ENCODE data around the gene RASAL2. TPM values are rescaled to one million over a fixed set of nuclear protein-coding genes. Genes with fewer than 3 reads are reported as not detected.

The RASAL2 gene
- total RNA-seq, 1 experiment from 2014 or later = 56.9 TPM

DNA sequence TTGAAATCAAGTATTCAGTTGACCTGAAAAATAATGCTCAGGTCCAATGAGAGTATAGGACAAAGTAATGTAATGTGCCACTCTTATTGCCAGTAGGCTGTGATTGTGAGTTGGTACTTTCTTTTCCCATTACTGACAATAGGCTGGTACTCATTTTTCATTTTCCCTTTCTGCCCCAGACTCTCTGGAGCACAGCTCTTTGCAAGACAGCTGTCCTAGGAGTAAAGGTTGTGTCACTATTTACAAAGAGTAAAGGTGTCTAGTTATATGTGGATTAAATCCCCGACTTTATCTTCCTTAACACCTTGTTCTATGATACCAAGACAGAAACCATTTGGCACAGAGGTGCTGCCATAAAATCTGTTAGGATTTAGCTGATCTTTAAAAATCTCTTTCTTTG is 32.3 kb upstream of the RASAL2 start:
- CTCF ChIA-PET = interaction anchor here (0.6 to 8.2 kb wide), 20 partner anchors 9 to 1131 kb away, joined by 3 to 85 read pairs (median 4); partner anchors contain the start of gene RASAL2
- no peaks in the 10 kb centered on the region for H3K36me3 Mint-ChIP-seq (ENCODE audit: insufficient read depth, unreplicated experiment)
- POLR2A ChIA-PET = interaction anchor here (0.7 to 1.8 kb wide), 10 partner anchors 8 to 220 kb away, joined by 3 to 10 read pairs (median 4); no protein-coding TSS in a partner anchor
- H3K9me3 Mint-ChIP-seq (ENCODE audit: unreplicated experiment) = no peaks in the 10 kb centered on the region
- H3K27ac Mint-ChIP-seq (ENCODE audit: low read depth, unreplicated experiment) = peak overlapping the region; percentile 77
- no peak overlapping the region for H3K4me3 Mint-ChIP-seq (ENCODE audit: unreplicated experiment)
- no TSS peak for BruUV-seq (replicated peaks)
- H3K4me1 Mint-ChIP-seq (ENCODE audit: insufficient read depth, unreplicated experiment) = peaks cover 30% of the 10 kb centered on the region
- TF ChIP-seq, protein P1, sequence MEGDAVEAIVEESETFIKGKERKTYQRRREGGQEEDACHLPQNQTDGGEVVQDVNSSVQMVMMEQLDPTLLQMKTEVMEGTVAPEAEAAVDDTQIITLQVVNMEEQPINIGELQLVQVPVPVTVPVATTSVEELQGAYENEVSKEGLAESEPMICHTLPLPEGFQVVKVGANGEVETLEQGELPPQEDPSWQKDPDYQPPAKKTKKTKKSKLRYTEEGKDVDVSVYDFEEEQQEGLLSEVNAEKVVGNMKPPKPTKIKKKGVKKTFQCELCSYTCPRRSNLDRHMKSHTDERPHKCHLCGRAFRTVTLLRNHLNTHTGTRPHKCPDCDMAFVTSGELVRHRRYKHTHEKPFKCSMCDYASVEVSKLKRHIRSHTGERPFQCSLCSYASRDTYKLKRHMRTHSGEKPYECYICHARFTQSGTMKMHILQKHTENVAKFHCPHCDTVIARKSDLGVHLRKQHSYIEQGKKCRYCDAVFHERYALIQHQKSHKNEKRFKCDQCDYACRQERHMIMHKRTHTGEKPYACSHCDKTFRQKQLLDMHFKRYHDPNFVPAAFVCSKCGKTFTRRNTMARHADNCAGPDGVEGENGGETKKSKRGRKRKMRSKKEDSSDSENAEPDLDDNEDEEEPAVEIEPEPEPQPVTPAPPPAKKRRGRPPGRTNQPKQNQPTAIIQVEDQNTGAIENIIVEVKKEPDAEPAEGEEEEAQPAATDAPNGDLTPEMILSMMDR (IDR thresholded peaks at IDR 0.05; ENCODE audit: unreplicated experiment) = no peak
- DNase-seq (ENCODE audit: unreplicated experiment) = no peak
- no peaks in the 10 kb centered on the region for H3K27me3 Mint-ChIP-seq (ENCODE audit: insufficient read depth, unreplicated experiment)
- intact Hi-C loops (cut with micrococcal nuclease) = no loop called here

DNA sequence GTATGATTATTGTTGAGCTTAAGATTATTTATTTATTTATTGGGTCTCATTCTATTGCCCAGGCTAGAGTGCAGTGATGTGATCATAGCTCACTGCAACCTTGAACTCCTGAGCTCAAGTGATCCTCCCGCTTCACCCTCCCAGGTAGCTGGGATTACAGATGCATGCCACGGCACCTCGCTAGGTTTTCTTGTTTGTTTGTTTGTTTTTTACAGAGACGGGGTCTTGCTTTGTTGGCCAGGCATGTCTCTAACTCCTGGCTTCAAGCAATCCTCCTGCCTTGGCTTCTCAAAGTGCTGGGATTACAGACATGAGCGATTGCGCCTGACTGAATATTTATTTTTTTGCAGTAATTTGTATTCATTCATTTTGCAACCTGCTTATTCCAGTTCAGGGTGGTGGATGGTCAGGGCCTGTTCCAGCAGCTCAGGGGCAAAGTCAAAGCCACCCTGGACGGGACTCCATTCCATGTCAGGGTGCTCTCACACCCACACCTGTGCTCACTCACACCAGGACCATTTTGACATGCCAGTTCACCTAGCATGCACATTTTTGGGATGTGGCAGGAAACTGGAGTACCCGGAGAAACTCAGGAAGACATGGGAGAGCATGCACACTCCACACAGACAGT is 29.6 kb upstream of the RASAL2 start:
- no TSS peak for BruUV-seq (replicated peaks)
- TF ChIP-seq, protein P1 (IDR thresholded peaks at IDR 0.05; ENCODE audit: unreplicated experiment) = no peak
- H3K4me1 Mint-ChIP-seq (ENCODE audit: insufficient read depth, unreplicated experiment) = peaks cover 18% of the 10 kb centered on the region
- POLR2A ChIA-PET = interaction anchor here (0.6 to 1.1 kb wide), 2 partner anchors 29 to 1954 kb away, joined by 3 read pairs; no protein-coding TSS in a partner anchor
- CTCF ChIA-PET = interaction anchor here (0.6 to 2.0 kb wide), 4 partner anchors 9 to 219 kb away, joined by 4 to 6 read pairs (median 5); no protein-coding TSS in a partner anchor
- no peaks in the 10 kb centered on the region for H3K36me3 Mint-ChIP-seq (ENCODE audit: insufficient read depth, unreplicated experiment)
- H3K27me3 Mint-ChIP-seq (ENCODE audit: insufficient read depth, unreplicated experiment) = no peaks in the 10 kb centered on the region
- H3K27ac Mint-ChIP-seq (ENCODE audit: low read depth, unreplicated experiment) = no peak overlapping the region
- no peak for DNase-seq (ENCODE audit: unreplicated experiment)
- H3K9me3 Mint-ChIP-seq (ENCODE audit: unreplicated experiment) = no peaks in the 10 kb centered on the region
- intact Hi-C loops (cut with micrococcal nuclease) = no loop called here
- no peak overlapping the region for H3K4me3 Mint-ChIP-seq (ENCODE audit: unreplicated experiment)

DNA sequence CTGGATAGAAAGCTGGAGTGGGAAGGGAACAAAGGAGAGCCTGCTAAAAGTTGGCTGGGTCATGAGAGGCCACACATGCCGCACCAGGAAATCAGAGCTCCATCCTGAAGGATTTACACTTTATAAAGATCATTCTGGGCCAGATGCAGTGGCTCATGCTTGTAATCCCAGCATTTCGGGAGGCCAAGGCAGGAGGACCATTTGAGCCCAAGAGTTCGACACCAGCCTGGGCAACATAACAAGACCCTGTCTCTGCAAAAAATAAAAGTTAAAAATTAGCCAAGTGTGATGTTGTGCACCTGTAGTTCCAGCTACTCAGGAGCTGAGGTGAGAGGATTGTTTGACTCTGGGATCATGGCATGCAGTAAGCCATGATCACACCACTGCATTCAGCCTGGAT is 28.7 kb upstream of the RASAL2 start:
- ChIA-PET POLR2A (interaction anchor here (0.7 kb wide), 1 partner anchor 207 kb away, joined by 4 read pairs; no protein-coding TSS in a partner anchor), CTCF (interaction anchor here (0.6 to 2.0 kb wide), 4 partner anchors 10 to 33 kb away, joined by 4 to 6 read pairs (median 5); no protein-coding TSS in a partner anchor)
- TF ChIP-seq, protein P1 (IDR thresholded peaks at IDR 0.05; ENCODE audit: unreplicated experiment) = no peak
- H3K9me3 Mint-ChIP-seq (ENCODE audit: unreplicated experiment) = no peaks in the 10 kb centered on the region
- no peaks in the 10 kb centered on the region for H3K36me3 Mint-ChIP-seq (ENCODE audit: insufficient read depth, unreplicated experiment)
- DNase-seq (ENCODE audit: unreplicated experiment) = no peak
- BruUV-seq (replicated peaks) = no TSS peak
- no peaks in the 10 kb centered on the region for H3K27me3 Mint-ChIP-seq (ENCODE audit: insufficient read depth, unreplicated experiment)
- peaks cover 11% of the 10 kb centered on the region for H3K4me1 Mint-ChIP-seq (ENCODE audit: insufficient read depth, unreplicated experiment)
- H3K27ac Mint-ChIP-seq (ENCODE audit: low read depth, unreplicated experiment) = no peak overlapping the region
- H3K4me3 Mint-ChIP-seq (ENCODE audit: unreplicated experiment) = no peak overlapping the region
- intact Hi-C loops (cut with micrococcal nuclease) = no loop called here

DNA sequence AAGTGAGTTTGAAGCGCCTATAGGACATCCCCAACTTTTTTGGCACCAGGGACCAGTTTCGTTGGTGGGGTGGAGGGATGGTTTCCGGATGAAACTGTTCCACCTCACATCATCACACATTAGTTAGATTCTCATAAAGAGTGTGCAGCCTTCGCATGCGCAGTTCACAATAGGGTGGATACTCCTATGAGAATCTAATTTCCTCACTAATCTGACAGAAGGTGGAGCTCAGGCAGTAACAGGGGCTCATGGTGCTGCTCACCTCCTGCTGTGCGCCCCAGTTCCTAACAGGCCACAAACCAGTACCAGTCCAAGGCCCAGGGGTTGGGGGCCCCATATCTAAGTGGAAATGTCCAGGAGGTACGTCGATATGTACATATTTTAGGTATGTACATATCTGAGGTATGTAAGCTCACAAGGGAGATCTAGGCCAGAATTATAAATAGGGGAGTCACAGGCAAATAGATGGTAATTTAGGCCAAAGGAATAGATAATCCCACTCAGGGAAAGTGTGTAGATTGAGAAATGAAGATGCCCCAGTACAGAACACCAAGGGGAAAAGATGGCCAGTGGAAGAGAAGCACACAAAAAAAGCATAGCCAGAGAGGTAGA is 27.5 kb upstream of the RASAL2 start:
- CTCF ChIA-PET = interaction anchor here (1.0 to 1.3 kb wide), 3 partner anchors 16 to 34 kb away, joined by 3 to 5 read pairs (median 3); no protein-coding TSS in a partner anchor
- POLR2A ChIA-PET = no interaction called here
- no peak overlapping the region for H3K27ac Mint-ChIP-seq (ENCODE audit: low read depth, unreplicated experiment)
- no peaks in the 10 kb centered on the region for H3K27me3 Mint-ChIP-seq (ENCODE audit: insufficient read depth, unreplicated experiment)
- H3K4me3 Mint-ChIP-seq (ENCODE audit: unreplicated experiment) = no peak overlapping the region
- intact Hi-C loops (cut with micrococcal nuclease) = no loop called here
- DNase-seq (ENCODE audit: unreplicated experiment) = no peak
- H3K9me3 Mint-ChIP-seq (ENCODE audit: unreplicated experiment) = no peaks in the 10 kb centered on the region
- BruUV-seq (replicated peaks) = no TSS peak
- TF ChIP-seq, protein P1 (IDR thresholded peaks at IDR 0.05; ENCODE audit: unreplicated experiment) = no peak
- H3K36me3 Mint-ChIP-seq (ENCODE audit: insufficient read depth, unreplicated experiment) = no peaks in the 10 kb centered on the region
- no peaks in the 10 kb centered on the region for H3K4me1 Mint-ChIP-seq (ENCODE audit: insufficient read depth, unreplicated experiment)

Data from MCF 10A (cell line).